Activated CD8-positive, alpha-beta T cell treated with anti-CD3 and anti-CD28 coated beads for 36 hours (primary cell): ENCODE measurements around the gene CDC42EP4. TPM values are rescaled to one million over a fixed set of nuclear protein-coding genes. Genes with fewer than 3 reads are reported as not detected.
"Not testable (repeated sequence)": the region's sequence is repeated elsewhere in the genome, so short reads cannot be mapped to it uniquely, and the experiment has no call there.

Experiments used
- ATAC-seq: fragments of 200-7000 bp; cut with Tn5 transposase; one replicate; pipeline ENCODE4 v1.10.0; 2021; ENCODE audit warnings: mild to moderate bottlenecking, moderate library complexity
- CTCF ChIA-PET: fragments of 350-600 bp; sonication (Branson Sonifier 250); formaldehyde crosslinking; loops from one replicate; lab custom pipeline; 2021; ENCODE audit warnings: antibody characterized with exemption; lab: Charles Lee
- POLR2A ChIA-PET: fragments of 350-600 bp; sonication (Branson Sonifier 250); formaldehyde crosslinking; loops from one replicate; lab custom pipeline; 2021; ENCODE audit warnings: antibody characterized with exemption; lab: Charles Lee
- DNase-seq: peaks from one replicate; pipeline ENCODE4 v3.0.0-alpha.2; 2020
- H3K27ac Mint-ChIP-seq: one replicate; pipeline ENCODE4 v1.8.0; 2021; ENCODE audit warnings: mild to moderate bottlenecking, mixed read lengths
- H3K27me3 Mint-ChIP-seq: one replicate; pipeline ENCODE4 v1.8.0; 2021; ENCODE audit warnings: mixed read lengths
- H3K36me3 Mint-ChIP-seq: one replicate; pipeline ENCODE4 v1.8.0; 2021; ENCODE audit warnings: low read depth, mixed read lengths
- H3K4me1 Mint-ChIP-seq: one replicate; pipeline ENCODE4 v1.8.0; 2021; ENCODE audit warnings: low read depth, mixed read lengths
- H3K4me3 Mint-ChIP-seq: one replicate; pipeline ENCODE4 v1.8.0; 2021; ENCODE audit warnings: mild to moderate bottlenecking, moderate library complexity, mixed read lengths
- H3K9me3 Mint-ChIP-seq: one replicate; pipeline ENCODE4 v1.8.0; 2021; ENCODE audit warnings: mixed read lengths
- CTCF ChIP-seq: fragments of 200-600 bp; IDR thresholded peaks from one replicate; pipeline ENCODE4 v1.8.0; 2022; ENCODE audit warnings: antibody characterized with exemption, mild to moderate bottlenecking
- intact Hi-C: fragments of 100-400 bp; cut with micrococcal nuclease; formaldehyde crosslinking; loops from one replicate; pipeline ENCODE4 v1.10.0; 2022
- total RNA-seq, 2 experiments: library from RNA; stranded (reverse); gene quantifications; one replicate each; pipeline ENCODE4 v1.2.3, GENCODE V29; 2021

Gene CDC42EP4
- total RNA-seq, 2 experiments from 2014 or later: 0.72 to 1.1 TPM

GRCh38 chr17:73336408-73337329 lies 24.9 kb upstream of the CDC42EP4 start:
- Mint-ChIP-seq H3K4me3 (no peak overlapping the region), H3K36me3 (no peaks in the 10 kb centered on the region), H3K4me1 (no peaks in the 10 kb centered on the region), H3K27ac (no peak overlapping the region), H3K9me3 (no peaks in the 10 kb centered on the region), H3K27me3 (no peaks in the 10 kb centered on the region)
- ChIA-PET CTCF (no interaction called here), POLR2A (no interaction called here)
- no peak for TF ChIP-seq CTCF
- DNase-seq (no peak), ATAC-seq (no peak)
- intact Hi-C loops: no loop called here

GRCh38 chr17:73335591-73336407 lies 24.0 kb upstream of the CDC42EP4 start:
- ATAC-seq (no peak), DNase-seq (no peak)
- intact Hi-C loops: no loop called here
- no peak overlapping the region for H3K27ac Mint-ChIP-seq
- H3K4me1 Mint-ChIP-seq: no peaks in the 10 kb centered on the region
- no peaks in the 10 kb centered on the region for H3K36me3 Mint-ChIP-seq
- no peaks in the 10 kb centered on the region for H3K9me3 Mint-ChIP-seq
- CTCF ChIA-PET: no interaction called here
- no peak overlapping the region for H3K4me3 Mint-ChIP-seq
- no peak for TF ChIP-seq CTCF
- no peaks in the 10 kb centered on the region for H3K27me3 Mint-ChIP-seq
- POLR2A ChIA-PET: no interaction called here

- DNase-seq (no peak), ATAC-seq (no peak)
- Mint-ChIP-seq H3K4me1 (no peaks in the 10 kb centered on the region), H3K27ac (no peak overlapping the region), H3K4me3 (no peak overlapping the region), H3K36me3 (no peaks in the 10 kb centered on the region), H3K9me3 (no peaks in the 10 kb centered on the region), H3K27me3 (no peaks in the 10 kb centered on the region)
- CTCF ChIA-PET: no interaction called here
- TF ChIP-seq CTCF: no peak
- intact Hi-C loops: no loop called here
- POLR2A ChIA-PET: no interaction called here
Measured at GRCh38 chr17:73334771-73335513, 23.1 kb upstream of the CDC42EP4 start.

GRCh38 chr17:73333445-73333844 lies 21.6 kb upstream of the CDC42EP4 start:
- DNase-seq, H3K4me3 Mint-ChIP-seq, intact Hi-C loops, ATAC-seq, POLR2A ChIA-PET, H3K9me3 Mint-ChIP-seq, H3K36me3 Mint-ChIP-seq, H3K4me1 Mint-ChIP-seq, H3K27me3 Mint-ChIP-seq, H3K27ac Mint-ChIP-seq: not testable (repeated sequence)
- CTCF ChIA-PET: interaction anchor here (1.4 kb wide), 1 partner anchor 36 kb away, joined by 5 read pairs; no protein-coding TSS in a partner anchor

GRCh38 chr17:73331060-73331459 lies 19.3 kb upstream of the CDC42EP4 start:
- intact Hi-C loops: no loop called here
- Mint-ChIP-seq H3K27me3 (no peaks in the 10 kb centered on the region), H3K36me3 (no peaks in the 10 kb centered on the region), H3K27ac (no peak overlapping the region), H3K9me3 (no peaks in the 10 kb centered on the region), H3K4me1 (no peaks in the 10 kb centered on the region), H3K4me3 (no peak overlapping the region)
- DNase-seq (no peak), ATAC-seq (no peak)
- CTCF ChIA-PET: interaction anchor here (0.8 kb wide), 1 partner anchor 39 kb away, joined by 4 read pairs; no protein-coding TSS in a partner anchor
- POLR2A ChIA-PET: no interaction called here
- TF ChIP-seq CTCF: no peak
